Measurements from ENCODE around the gene RPL22L1.
"Not testable (repeated sequence)": the region's sequence is repeated elsewhere in the genome, so short reads cannot be mapped to it uniquely, and the experiment has no call there.

RPL22L1 gene

DNA sequence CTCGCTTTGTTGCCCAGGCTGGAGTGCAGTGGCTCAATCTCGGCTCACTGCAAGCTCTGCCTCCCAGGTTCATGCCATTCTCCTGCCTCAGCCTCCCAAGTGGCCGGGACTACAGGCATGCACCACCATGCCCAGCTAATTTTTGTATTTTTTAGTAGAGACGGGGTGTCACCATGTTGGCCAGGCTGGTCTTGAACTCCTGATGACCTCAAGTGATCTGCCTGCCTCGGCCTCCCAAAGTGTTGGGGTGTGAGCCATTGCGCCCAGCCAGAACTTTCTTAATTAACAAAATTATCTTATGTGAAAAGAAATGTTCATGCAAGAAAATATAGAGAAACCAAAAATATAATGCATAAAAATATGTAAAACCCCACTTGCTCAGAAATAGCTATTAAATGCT lies 7.3 kb upstream of the RPL22L1 start:
- not testable (repeated sequence) for DNase-seq

DNA sequence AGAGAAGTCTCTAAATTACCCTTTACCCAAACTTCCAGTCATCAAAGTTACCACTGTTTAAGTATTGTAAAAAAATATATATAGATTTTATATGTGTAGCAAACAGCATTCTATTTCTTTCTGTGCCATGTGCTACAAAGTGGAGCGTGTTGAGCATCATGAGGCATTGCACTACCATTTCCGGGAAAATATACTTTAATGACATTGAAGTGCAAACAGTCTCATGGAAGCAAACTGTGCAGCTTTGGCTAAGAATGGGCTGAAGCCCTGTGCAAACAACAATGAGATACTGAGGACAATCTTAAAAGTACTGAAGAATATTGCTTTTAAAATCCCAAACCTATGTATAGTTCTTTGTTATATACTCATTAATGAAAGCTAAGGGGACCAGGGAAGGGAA lies 6.5 kb upstream of the RPL22L1 start:
- no peak for DNase-seq

DNA sequence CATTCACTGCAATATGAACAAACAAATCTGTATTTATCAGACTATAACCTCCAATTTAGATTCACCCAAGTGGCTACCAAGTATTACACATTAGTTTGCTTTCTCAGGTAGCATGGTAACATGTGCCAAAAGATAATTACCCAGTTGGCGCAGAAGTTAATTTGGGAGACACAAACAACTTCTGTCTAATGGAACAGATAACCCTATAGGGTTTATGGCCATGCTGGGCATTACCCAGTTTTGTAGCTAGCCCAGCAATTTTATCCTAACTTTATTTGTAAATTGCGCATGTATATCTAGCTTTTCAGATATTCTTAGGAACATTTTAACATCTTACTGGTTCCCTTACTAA lies 780 bp downstream of the RPL22L1 start:
- DNase-seq, result no peak

DNA sequence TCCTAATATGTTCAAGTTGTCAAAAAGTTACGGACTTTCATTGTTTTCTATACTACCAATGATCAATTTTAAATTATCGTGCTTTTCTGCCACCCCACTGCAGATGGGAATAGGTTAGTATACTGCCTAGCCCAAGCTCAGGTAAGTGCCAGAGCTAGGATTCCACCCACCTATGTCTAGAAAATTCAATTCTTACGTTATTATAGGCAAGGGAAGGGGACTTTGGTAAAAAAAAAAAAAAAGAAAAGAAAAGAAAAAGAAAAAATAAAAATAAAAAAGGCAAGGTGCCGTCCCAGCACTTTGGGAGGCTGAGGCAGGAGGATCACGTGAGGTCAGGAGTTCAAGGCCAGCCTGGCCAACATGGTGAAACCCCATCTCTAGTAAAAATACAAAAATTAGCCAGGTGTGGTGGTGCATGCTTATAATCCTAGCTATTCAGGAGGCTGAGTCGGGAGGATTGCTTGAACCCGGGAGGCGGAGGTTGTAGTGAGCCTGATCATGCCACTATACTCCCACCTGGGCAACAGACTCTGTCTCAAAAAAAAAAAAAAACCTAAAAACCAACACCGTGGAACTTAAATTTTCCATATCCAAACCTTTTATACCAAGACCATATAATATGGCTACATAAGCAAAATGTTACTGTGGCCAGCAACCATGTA lies 1.3 kb downstream of the RPL22L1 start:
- DNase-seq, result no peak

DNA sequence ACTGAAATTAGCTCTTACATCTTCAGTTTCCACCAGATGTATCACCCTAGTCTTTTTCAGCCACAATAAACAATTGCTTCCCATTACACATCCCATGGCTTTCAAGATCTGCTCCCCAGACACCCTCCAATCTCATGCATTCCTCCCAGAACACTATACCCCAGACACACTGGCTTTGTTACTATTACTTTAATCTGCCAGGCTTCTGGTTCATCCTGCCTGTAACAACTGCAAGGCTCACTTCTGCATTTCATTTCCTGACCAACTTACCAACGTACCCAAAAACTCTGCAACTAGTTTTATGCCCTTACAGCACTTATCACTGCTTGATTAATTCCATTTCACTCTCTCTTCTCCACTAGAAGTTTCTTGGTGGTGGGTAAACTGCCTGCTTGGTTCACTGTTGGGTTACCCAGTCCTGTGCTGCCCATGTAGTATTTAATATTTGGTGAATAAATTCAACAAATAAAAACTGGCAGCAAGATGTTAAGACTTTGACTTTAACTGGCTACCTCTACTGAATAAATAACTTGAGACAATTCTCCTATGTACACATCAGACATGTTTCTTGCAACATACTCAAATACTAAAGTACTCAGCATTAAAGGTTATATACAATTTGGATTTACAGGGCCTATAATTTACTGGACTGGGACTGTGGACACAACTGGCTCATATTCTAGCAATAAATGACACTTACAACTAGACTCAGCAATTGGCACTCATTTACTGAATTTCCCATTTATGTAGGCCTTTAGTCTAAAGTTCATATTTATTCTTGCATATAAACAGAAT lies 2.7 kb downstream of the RPL22L1 start:
- DNase-seq, result no peak

DNA sequence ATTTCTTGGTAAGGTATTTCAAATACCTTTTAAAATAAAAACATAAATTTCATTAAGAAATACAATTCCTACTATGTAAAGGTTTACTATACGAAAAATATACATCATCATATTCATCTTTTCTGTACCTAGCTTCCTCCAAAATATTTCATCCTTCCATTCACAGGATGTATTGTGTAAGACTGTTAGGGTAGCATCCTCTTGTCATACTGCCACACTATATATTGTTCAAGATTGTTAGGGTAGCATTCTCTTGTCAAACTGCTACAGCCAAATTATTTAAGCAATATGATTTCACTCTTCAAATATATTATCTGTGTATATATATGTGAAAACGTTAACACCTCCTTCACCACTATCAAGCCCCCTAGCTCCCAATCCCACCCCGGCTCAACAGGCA lies 3.5 kb downstream of the RPL22L1 start:
- DNase-seq, result no peak

DNA sequence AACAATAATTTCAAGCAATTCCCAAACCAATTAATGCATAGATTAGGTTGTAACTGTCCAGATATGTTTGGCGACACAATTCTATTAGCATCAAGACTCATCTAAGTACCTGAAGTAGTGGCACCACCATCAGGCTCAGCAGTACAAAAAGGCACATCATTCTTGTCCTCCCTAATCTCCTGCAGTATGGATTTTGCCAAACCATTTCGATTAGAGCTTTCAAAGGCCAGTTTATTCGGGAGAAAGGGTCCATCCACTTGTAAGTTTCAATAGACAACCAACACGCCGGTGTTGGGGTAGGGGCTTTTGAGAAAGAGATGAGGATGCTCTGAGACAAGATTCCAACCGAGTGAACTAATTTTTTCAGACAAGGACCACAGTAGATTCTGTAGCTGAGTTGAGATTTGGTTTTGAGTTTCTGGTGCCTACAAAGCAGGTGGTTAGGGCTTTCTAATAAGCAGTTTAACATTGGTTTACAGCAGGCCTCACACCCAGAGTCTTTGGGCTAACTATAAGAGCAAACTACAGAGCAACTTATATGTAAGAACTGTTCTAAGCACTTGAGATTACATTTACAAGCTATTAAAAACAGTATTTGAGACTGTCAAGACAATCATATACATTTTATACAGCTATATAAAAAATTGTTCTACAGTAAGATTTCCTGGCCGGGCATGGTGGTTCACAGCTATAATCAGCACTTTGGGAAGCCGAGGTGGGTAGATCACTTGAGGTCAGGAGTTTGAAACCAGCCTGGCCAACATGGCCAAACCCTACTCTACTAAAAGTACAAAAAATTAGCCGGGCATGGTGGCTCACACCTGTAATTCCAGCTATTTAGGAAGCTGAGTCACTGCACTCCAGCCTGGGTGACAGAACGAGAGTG lies 4.5 kb downstream of the RPL22L1 start:
- no peak for DNase-seq

DNA sequence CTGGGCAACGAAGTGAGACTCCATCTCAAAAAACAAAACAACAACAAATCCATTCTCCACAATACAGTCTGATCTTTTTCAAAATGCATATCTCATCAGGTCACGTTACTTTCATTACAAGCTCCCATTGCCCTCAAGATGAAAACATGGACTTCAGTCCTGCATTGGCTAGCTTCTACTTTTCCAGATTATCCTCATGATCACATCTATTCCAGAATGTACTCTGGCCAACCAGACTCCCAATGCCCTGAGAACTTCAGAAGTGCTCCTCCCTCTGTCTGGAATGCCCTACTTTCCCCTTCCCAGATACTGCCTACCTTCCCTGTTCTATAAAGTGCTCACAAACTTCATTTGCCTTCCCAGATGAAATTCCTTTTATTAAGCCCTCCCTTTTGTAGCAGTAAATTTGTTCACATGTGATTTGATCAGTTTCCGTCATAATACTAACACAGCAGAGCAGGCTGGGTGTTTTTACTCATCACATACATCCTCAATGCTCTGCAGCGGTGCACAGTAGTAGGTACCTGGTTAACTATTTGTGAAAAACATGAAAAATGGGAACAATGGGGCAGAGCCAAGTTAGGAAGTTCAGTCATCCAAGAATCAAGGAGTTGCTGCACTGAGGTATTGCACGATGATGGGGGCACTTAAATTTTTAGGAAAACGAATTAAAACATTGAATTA lies 5.3 kb downstream of the RPL22L1 start:
- no peak for DNase-seq

DNA sequence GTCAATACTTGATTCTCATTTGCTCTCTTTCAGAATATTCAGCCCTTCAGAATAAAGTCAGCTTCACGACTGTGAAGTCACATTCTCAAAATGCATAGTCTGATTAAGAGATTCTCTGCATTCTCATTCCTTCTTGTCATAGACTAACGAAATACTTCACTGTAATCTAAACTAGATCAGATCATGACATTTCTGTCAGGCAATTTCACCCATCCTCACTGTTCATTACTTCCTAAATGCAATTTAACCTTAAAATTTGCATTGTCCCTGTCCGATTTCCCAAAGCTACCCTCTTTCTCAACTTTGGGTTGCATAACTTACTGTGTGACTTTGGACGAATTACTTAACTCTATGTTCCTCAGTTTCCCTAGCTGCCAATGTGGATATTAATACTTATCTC lies 6.2 kb downstream of the RPL22L1 start:
- no peak for DNase-seq

DNA sequence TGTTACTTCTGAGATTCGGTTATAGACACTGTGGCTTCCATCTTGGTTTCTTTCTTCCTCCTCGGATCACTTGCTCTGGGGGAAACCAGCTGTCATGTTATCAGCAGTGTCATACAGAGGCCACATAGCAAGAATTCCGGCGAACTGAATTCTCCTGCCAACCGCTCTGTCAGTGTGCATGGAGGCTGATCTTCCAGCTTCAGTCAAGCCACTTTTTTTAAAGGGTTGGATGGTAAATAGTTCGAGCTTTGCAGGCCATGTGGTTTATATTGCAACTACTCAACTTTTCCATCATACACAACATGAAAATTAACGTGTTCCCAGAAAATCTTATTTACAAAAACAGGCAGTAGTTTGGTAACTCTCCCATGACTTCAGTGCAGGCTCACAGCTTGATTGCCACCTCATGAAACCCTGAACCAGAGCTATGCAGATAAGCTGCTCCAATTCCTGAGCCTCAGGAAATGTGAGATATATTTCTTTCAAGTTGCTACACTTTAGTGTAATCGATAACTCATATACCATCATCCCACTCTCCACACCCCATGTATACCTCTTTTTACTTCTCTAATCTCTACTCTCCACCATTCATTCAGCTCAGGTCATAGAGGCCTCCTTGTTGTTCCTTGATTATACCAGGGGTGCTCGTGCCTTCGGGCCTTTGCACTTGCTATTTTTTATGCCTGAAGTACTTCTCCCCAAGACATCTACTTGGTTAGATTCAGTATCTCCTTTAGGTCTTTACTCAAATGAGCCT lies 7.2 kb downstream of the RPL22L1 start:
- DNase-seq, result no peak

DNA sequence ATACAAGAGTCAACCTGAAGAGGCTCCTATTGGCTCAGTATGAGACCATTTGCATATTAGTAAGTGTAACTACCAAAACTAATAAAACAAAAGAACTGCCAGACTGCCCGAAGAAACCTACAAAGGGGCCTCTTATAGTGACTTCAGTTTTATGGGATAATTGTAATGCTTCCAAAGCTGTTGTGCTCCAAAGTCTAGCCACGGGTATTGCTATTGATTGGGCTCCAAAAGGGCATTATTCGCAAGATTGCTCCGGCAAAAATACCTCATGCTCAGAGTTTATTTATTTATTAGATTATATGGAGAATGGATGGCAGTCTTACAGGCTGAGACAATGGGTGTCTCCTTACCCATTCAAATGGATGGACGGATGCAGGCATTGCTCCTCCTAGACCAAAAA lies 11.4 kb downstream of the RPL22L1 start:
- DNase-seq, result no peak

DNA sequence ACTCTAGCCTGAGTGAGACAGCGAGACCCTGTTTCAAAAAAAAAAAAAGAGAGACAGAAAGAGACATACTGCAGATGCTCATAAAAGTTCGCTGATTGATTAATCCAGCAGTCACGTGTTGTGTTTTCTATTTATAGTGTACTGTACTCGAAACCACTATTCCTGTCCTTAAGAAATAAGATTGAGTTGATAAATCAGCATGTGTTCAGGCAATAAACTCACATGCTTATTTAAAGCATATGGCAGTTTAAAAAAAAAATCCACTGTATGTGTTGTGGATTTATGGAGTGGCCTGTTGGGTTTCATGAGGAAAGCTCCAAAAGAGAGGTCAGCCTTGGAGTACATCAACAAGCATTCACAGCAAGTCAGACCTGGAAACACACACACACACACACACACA lies 17.7 kb downstream of the RPL22L1 start:
- no peak for DNase-seq

DNA sequence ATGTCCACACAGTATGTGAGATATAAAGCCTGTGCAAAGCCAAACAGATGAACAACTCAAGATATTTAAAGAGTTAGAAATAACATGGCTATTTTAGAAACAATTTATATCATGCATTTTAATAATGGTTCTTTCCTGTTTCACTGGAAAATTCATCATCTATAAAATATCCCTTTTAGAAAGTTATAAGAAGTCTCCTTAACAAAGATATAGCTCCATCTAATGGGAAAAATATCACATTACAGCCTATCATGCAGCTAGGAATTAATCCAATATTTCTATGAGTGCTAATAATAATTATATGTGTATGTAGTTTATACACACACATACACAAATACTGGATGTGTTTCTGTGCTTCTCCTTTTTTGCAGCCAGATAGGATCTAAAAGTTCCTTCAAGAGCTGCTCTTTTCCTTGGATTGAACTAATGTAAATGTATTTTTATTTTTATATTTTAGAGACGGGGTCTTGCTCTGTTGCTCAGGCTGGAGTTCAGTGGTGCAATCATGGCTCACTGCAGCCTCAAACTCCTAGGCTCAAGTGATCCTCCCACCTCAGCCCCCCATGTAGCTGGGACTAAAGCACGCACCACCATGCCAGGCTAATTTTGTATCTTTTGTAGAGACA lies 21.6 kb downstream of the RPL22L1 start:
- DNase-seq, result no peak

DNA sequence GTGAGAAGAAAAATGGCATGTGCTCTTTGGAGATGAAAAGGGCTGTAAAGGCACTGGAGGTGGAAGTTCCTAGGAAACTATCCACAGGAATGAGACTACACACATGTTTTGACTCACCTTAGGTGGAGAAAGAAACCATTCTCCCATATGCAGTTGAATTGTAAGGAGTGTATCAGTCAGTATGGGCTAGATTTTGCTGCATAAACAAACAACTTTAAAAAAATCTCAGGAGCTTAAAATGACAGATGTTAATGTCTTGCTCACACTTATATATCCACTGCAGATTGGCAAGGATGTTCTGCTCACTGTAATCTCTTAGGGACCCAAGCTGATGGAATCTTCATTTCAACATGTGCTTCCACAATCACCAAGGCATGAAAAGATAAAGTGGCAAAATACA lies 25.6 kb downstream of the RPL22L1 start:
- no peak for DNase-seq

DNA sequence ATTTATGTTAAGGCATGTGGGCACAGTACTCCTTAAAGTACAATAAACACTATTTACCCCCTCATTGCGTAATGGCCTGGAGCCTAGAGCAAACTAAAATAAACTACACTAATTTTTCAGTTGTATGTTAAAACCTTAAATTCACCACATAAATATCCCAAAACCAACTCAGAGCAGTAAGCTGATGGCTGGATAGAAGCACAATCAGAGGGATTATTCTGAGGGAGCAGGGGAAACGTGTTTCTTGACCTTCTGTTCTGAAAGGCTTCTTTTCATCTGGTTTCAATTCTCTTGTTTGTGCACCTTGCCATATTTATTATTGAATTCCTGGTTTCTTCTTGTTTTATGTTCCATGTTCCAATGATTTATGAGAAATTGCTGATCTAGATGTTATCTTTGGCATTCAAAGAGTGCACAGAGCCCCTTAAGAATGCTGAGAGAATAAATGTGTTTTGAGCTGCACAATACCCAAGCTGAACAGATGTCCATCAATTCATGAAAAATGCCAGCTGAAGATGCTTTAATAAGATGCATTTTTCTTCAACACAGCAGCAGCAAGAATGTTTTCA lies 29.6 kb downstream of the RPL22L1 start:
- DNase-seq, result no peak

DNA sequence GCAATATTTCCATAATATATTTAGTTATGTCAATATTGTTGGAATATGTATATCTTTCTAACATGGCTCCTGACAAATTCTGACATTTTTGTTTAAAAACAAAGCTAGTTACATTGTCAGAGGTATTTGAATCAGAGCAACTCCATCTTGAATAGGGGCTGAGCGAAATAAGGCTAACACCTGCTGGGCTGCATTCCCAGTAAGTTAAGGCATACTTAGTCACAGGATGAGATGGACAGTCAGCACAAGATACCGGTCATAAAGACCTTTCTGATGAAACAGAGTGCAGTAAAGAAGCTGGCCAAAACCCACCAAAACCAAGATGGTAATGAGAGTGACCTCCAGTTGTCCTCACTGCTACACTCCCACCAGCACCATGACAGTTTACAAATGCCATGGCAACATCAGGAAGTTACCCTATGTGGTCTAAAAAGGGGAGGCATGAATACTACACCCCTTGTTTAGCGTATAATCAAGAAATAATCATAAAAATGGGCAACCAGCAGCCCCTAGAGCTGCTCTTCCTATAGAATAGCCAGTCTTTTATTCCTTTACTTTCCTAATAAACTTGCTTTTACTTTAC lies 30.4 kb downstream of the RPL22L1 start:
- no peak for DNase-seq

DNA sequence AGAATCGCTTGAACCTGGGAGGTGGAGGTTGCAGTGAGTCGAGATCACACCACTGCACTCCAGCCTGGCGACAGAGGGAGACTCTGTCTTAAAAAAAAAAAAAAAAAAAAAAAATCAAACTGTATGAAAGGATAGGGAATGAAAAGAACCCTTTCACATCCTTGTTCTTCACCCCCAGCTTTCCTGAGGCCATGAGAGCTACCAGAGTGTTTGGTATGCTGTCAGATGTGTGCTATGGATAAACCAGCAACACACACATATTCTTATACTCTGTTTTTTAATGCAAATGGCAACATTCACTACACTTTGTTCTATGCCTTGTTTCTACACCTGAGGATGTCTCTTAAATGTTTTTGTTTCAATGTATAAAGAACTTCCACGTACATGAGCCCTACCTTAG lies 33.5 kb downstream of the RPL22L1 start:
- DNase-seq, result no peak

DNA sequence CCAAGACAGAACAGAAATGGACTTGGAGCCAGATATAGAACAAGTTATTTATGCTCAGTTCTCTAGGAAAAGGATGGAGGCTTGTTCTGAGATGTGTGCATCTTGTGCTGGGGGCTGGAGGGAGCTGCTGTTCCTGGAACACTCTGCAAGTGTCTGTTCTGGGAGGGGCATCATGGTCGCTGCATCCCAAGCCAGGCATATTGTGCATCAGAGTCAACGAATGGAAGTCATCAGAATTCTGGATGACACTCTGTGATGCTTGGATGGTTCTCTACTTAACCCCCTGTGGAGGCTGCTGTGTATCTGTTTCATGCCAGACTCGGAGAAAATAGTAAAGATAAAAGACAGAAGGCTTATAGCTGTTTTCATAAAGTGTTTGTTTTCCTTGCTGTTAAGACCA lies 34.7 kb downstream of the RPL22L1 start:
- DNase-seq, result no peak

DNA sequence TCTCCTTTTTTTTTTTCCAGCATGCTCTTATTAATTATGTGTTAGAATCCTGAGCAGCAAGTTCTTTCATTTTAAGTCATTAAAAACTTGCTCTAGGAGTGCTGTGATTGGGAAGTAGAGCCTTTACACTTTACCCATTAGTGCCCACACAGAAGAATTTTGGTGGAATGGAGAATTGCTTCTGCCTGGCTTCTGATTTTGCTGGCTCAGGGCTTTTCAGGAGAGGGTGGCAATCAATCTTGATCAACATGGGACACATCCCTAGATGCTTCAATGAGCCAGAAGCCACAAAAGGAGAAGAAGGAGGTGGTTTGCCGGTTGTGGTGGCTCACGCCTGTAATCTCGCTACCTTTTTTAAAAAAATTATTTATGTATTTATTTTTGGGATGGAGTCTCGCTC lies 39.4 kb downstream of the RPL22L1 start:
- no peak for DNase-seq

DNA sequence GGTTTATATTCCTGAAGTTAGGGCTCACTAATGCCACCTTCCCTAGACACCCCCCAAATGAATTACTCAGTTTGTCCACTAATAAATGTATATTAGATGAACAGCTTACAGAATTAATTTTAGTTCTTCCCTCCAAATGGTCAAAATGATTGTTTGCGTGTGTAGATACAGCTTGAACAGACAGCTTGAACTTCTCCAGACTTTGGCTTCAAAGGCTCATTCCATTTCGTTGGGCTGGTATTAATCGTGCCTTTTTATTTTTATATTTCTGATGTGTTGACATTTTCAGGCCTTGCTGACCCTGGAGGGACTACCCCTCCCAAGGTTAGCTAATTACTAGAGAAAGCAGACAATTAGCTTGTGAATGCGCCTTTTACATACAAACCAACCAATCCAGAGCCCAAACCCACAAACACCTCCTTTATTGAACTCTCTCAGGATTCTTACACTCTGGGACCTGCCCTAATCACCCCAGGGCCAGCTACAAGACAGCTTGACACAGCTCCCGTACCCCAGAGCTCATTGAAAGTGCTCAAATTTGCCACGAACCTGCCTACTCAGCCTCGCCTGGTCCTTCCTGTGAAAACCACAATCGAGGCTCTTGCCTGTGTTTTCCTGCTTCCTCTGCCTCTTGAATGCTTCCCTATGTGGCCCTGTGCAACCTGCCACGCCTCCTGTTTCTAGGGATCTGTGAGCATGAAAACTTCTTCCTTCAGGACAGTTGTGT lies 40.3 kb downstream of the RPL22L1 start:
- no peak for DNase-seq

DNA sequence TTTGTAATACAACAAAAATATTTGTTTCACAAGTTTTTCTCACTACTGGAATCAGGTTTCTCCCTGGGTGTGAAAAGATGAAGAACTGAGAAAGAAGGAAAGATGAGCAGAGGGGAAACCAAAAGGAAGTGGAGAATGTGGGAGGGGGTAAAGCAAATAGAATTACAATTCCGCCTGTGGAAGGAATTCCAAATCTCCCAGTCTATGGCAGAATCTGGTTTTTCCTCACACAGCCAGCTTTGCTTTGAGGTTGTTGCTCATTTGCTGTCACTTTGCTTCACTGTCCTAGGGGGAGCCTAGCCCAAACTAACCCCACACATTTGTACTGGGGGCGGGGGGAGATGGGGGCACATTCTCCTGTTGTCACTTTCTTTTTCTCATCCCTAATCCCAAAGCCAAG lies 43.9 kb downstream of the RPL22L1 start:
- no peak for DNase-seq
